ENCODE data around the gene RPEL1.

GRCh38 chr10:103278537-103278823, 32.8 kb downstream of the RPEL1 start:
- TF ChIP-seq CTCF (IDR thresholded peaks at IDR 0.05) (no peak), POLR2A (IDR thresholded peaks at IDR 0.05) (no peak)
